ENCODE measurements around the gene HIGD2A. TPM values are rescaled to one million over a fixed set of nuclear protein-coding genes. Genes with fewer than 3 reads are reported as not detected.

The HIGD2A gene
- 88.3 and 118 TPM in 2 replicates for total RNA-seq (ENCODE audit: low replicate concordance)
- long read RNA-seq, transcript HIGD2A-201 (2 exons, 668 nt) = major isoform, 25 of 25 reads
- long read RNA-seq, partial matches to known transcripts = 0 of 25 reads
- long read RNA-seq, other reads (novel, unspliced or antisense) = 0 of 25 reads

- Mint-ChIP-seq H3K27ac (peak within 1 kb of the TSS; percentile 100), H3K27me3 (no peaks in the 10 kb centered on the region), H3K4me3 (peak within 1 kb of the TSS; percentile 100), H3K36me3 (peaks cover 15% of the 10 kb centered on the region), H3K4me1 (ENCODE audit: unreplicated experiment) (peaks cover 11% of the 10 kb centered on the region), H3K9me3 (no peaks in the 10 kb centered on the region)
- no peak for TF ChIP-seq CTCF (conservative IDR thresholded peaks at IDR 0.05)
- peak; percentile 97 for DNase-seq (ENCODE audit: extremely low spot score, unreplicated experiment)
Measured at GRCh38 chr5:176388444-176389134, at the start of gene HIGD2A, which contains the start of gene NOP16. TSS of gene HIGD2A (plus strand) at chr5:176388751. CDS start at chr5:176388820, 69 bp downstream. TSS of gene NOP16 (minus strand) at chr5:176388598. CDS start at chr5:176388539, 59 bp downstream.

GRCh38 chr5:176339304-176339703, 49.2 kb upstream of the HIGD2A start:
- no peak overlapping the region for H3K4me3 Mint-ChIP-seq
- H3K4me1 Mint-ChIP-seq (ENCODE audit: unreplicated experiment) = no peaks in the 10 kb centered on the region
- H3K27ac Mint-ChIP-seq = no peak overlapping the region
- no peak for DNase-seq (ENCODE audit: extremely low spot score, unreplicated experiment)
- peaks cover 23% of the 10 kb centered on the region for H3K36me3 Mint-ChIP-seq
- no peaks in the 10 kb centered on the region for H3K27me3 Mint-ChIP-seq
- H3K9me3 Mint-ChIP-seq = no peaks in the 10 kb centered on the region
- no peak for TF ChIP-seq CTCF (conservative IDR thresholded peaks at IDR 0.05)

GRCh38 chr5:176341325-176342157, 47.0 kb upstream of the HIGD2A start:
- Mint-ChIP-seq H3K27ac (no peak overlapping the region), H3K4me3 (no peak overlapping the region), H3K36me3 (peaks cover 28% of the 10 kb centered on the region), H3K27me3 (no peaks in the 10 kb centered on the region), H3K4me1 (ENCODE audit: unreplicated experiment) (no peaks in the 10 kb centered on the region), H3K9me3 (no peaks in the 10 kb centered on the region)
- no peak for DNase-seq (ENCODE audit: extremely low spot score, unreplicated experiment)
- TF ChIP-seq CTCF (conservative IDR thresholded peaks at IDR 0.05) = no peak

GRCh38 chr5:176342158-176342483, 46.4 kb upstream of the HIGD2A start:
- Mint-ChIP-seq H3K36me3 (peaks cover 30% of the 10 kb centered on the region), H3K4me3 (no peak overlapping the region), H3K27ac (no peak overlapping the region), H3K4me1 (ENCODE audit: unreplicated experiment) (no peaks in the 10 kb centered on the region), H3K9me3 (no peaks in the 10 kb centered on the region), H3K27me3 (no peaks in the 10 kb centered on the region)
- TF ChIP-seq CTCF (conservative IDR thresholded peaks at IDR 0.05) = no peak
- DNase-seq (ENCODE audit: extremely low spot score, unreplicated experiment) = no peak

- Mint-ChIP-seq H3K9me3 (no peaks in the 10 kb centered on the region), H3K27me3 (no peaks in the 10 kb centered on the region), H3K27ac (no peak overlapping the region), H3K4me1 (ENCODE audit: unreplicated experiment) (no peaks in the 10 kb centered on the region), H3K36me3 (peaks cover 31% of the 10 kb centered on the region), H3K4me3 (no peak overlapping the region)
- no peak for DNase-seq (ENCODE audit: extremely low spot score, unreplicated experiment)
- TF ChIP-seq CTCF (conservative IDR thresholded peaks at IDR 0.05) = no peak
Measured at GRCh38 chr5:176342766-176343458, 45.6 kb upstream of the HIGD2A start.

All from type B pancreatic cell (in vitro differentiated cells).